Fibroblast of skin of left biceps (primary cell): ENCODE measurements around the gene DHRSX.
"Not testable (repeated sequence)": the region's sequence is repeated elsewhere in the genome, so short reads cannot be mapped to it uniquely, and the experiment has no call there.

Source experiments
- DNase-seq, 2 experiments: peaks; one replicate each; pipeline ENCODE4 v3.0.0-alpha.2; 2013; ENCODE audit warnings: low read depth in 2 of 2

DHRSX gene

DNA sequence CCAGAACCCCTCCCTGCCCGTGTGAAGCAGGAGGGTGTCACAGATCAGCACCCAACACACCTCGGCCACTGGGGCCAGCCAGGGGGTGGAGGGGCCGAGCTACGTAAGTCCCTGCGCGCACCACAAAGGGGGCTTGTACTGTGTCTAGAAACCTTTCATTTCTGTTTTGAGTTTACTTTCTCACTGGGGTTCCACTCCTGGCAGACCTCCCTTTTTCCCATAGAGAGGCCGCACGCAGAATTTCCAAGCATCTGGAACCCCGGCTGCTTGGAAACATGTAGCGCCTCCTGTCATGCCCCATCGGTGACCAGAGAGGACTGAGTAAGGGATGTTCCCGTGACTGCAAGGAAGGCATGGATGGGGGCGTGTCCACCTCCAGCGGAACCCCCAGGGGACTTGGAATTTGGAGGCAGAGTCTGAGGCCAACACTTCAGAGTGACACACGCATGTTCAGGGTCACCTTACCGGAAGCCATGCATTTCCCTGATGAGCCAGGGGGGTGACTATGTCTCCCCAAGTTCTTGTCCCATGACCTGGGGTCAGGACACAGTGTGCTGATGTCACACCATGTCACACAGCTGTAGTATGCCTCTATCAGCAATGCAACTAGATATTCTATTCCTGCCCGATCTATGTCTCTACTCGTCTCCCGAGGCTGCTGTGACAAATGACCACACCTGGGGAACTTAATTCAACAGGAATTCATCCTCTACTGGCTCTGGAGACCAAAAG, 105.3 kb downstream of the DHRSX start:
- DNase-seq, result no peak

DNA sequence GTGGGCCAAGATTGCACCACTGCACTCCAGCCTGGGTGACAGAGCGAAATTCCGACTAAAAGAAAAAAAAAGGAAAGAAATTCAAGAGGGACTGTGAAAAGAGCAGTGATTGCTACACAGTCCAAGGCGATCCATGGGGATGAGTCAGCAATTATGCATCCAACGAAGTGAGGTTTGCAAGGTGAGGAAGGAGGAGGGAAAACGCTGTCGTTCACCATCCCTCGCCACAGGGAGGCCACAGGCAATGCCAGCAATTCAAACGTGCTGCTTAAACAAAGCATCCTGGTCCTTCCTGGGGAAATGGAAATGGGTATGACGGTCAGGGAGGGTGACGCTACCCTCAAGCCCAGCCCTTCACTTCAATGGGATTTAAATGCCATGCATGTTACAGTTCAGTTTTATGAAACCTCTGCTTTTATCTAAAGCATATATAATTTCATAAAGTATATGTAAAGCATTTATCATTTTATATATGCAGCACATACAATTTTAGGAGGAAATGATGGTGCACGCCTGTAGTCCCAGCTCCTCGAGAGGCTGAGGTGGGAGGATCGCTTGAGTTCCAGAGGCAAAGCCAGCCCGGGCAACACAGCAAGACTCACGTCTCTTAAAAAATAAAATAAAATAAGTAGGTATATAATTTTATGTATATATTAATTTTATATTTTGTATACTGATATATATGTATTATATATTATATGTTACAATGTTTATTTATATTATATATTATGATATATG, 108.7 kb downstream of the DHRSX start:
- DNase-seq, result peak; percentile 64 to 66

DNA sequence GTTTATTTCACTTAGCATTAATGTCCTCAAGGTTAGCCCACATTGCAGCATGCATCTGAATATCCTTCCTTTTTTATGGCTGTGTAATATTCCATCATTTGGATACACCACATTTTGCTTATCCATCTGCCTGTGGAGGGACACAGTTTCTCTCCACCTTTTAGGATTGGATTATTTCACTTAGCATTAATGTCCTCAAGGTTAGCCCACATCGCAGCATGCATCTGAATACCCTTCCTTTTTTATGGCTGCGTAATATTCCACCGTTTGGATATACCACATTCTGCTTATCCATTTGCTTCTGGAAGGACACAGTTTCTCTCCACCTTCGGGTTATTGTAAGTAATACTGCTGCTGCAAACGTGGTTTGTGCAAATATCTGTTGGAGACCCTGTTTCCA, 110.0 kb downstream of the DHRSX start:
- no peak for DNase-seq

- DNase-seq, result not testable (repeated sequence)
Measured at GRCh38 chrX:2389731-2390130, 111.0 kb downstream of the DHRSX start.

DNA sequence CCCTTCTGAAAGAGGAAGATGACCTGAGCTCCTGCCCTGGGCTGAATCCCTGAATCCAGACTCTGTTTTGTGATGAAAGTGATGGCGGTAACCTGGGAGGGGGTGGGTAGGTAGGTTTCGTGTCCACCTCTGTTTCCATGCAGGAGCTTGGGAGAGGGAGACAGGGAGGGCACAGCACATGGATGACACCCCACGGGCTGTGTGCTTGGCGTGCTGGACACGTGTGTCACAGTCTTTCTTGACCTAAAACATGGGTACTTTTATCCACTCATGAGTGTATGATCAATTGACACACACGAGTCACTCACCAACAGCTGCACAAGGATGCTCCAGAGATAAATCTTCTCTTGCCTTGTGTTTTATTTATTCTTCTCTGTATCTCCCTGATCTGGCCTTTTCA, 111.5 kb downstream of the DHRSX start:
- DNase-seq, result no peak

GRCh38 chrX:2388669-2389068, 112.1 kb downstream of the DHRSX start:
- no peak for DNase-seq

DNA sequence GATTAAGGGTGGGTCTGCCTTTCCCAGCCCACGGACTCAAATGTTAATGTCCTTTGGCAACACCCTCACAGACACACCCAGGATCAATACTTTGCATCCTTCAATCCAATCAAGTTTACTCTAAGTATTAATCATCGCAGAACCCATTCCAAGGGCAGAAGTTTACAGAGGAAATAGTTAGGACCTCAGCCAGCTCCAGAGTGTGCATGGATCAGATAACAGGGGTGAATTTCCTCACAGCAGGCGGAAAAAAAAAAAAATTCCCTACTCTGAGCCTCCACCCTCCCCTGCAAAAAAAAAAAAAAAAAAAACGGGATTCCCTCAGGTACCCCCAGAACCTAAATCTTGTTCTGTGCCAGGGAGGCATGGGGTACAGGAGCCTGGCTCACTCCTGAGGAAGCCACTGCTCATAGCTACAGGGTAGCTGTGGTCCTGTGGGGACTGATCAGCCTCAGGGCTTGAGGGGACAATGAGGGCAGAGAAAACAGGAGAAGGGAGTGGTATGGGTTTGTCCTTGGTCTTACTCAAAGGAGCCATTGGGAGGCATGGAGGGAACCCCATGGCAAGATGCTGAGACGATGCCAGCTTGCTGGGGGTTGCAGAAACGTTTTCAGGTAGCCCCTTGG, 113.0 kb downstream of the DHRSX start:
- DNase-seq, result no peak

DNA sequence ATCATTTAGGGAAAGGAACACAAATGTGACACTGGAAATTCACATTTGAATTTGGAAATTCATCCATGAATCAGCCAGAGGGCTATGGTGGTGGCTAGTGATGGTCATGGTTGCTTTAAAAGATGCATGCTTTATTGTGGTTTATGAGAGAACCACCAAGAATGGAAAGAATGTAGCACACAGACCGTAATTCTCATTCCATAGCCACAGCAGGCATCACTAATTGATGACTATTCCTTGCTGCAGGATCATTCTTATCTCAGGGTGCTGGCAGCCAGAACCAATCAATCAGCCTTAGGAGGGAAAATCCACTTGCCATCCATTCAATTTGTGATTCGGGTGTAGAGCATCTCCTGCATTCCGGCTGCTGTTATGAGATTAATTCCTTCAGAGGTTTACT, 115.6 kb downstream of the DHRSX start:
- DNase-seq, result peak; percentile 49 to 61

DNA sequence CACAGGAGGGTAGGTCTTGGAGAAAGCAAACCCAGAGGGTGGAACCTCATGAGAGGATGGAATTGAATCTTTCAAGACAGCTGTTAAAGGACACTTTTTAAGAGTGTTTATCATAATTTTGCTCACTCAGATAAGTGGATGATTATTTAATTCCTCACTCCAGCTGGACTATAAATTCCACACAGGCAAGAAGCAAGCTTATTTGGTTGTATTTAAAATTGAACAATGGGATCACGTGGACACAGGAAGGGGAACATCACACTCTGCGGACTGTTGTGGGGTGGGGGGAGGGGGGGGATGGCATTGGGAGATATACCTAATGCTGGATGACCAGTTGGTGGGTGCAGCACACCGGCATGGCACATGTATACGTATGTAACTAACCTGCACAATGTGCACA, 116.3 kb downstream of the DHRSX start:
- DNase-seq, result no peak

DNA sequence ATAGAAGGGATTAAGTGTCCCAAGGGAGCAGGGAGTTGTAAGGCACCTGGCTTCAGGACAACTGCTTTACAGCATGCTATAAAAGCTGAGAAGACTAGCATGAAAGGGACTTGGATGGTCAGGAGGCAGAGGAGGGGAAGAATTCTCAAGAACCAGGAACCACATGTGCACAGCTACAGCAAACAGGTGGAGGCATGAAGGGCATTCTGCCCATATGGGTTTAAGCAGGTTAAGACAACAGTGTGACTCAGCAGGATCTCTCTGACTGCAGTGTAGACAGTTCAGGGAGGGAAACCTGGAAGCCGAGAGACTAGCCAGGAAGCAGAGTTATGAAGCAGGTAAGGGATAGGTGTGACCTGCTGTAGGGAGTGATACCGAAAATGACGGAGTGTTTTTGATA, 117.0 kb downstream of the DHRSX start:
- no peak for DNase-seq

- DNase-seq, result no peak
Measured at GRCh38 chrX:2383144-2383543, 117.6 kb downstream of the DHRSX start.

DNA sequence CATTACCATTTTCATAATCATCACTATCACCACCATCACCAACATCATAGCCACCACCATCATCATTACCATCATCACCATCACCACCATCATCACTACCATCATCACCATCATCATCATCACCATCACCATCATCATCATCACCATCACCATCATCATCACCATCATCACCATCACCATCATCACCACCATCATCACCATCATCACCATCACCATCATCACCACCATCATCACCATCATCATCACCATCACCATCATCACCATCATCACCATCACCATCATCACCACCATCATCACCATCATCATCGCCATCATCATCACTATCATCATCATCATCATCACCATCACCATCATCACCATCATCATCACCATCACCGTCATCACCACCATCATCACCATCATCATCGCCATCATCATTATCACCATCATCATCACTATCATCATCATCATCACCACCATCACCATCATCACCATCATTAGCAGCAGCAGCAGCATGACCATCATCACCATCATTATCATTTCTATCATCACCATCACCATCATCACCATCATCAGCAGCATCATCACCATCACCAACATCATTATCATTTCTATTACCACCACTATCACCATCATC, 118.2 kb downstream of the DHRSX start:
- DNase-seq, result not testable (repeated sequence)

GRCh38 chrX:2376166-2376565, 124.6 kb downstream of the DHRSX start:
- no peak for DNase-seq

GRCh38 chrX:2374086-2374485, 126.7 kb downstream of the DHRSX start:
- peak; percentile 60 to 61 for DNase-seq

- DNase-seq, result no peak
Measured at GRCh38 chrX:2373615-2374014, 127.2 kb downstream of the DHRSX start.

DNA sequence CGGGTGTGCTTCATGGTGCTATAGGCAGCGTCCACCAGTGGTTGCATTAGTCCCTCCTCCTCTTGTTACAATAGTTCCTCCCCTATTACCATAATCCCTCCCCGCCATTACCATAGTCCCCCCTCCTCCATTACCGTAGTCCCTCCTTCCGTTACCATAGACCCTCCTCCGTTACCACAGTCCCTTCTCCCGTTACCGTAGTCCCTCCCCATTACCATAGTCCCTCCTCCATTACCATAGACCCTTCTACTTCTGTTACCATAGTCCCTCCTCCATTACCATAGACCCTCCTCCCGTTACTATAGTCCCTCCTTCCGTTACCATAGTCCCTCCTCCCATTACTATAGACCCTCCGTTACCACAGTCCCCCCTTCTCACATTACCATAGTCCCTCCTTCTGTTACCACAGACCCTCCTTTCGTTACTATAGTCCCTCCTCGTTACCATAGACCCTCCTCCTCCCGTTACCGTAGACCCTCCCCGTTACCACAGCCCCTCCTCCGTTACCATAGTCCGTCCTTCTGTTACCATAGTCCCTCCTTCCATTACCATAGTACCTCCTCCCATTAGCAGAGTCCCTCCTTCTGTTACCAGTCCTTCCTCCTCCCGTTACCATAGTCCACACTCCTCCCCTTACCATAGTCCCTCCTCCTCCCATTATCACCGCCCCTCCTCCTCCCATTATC, 129.6 kb downstream of the DHRSX start:
- no peak for DNase-seq

DNA sequence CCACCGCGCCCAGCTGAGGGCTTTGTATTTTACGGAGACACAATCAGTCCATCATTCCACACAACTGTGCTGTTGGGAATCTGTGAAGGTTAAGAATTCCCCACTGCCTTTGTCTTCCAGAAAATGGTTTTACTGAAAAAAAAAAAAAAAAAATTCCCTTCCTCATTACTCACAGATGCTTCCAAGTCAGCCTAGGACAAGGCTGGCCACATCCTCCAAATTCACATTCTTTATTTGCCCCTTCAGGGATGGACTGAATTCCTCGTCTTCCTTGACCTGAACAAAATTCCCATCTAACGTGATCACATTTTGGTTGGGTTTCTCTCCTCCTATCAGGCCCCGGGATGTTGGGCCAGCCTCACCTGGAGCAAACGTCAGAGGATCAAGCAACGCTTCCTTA, 130.3 kb downstream of the DHRSX start:
- peak; percentile 62 to 68 for DNase-seq

DNA sequence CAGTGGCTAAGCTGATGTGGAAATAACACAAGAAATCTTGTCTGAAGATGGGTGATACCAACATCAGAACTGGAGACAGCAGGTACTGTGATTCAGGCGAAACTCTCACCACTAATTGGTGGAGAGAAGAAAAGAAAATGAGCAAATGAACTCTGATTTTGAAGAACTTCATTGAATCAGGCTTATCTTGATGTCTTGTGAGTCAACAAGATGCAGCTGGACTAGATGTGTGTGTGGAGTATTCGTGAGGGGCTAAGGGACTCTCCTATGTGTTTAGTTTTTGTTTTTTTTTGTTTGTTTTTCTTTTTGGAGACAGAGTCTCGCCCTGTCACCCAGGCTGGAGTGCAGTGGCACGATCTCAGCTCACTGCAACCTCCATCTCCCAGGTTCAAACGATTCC, 131.6 kb downstream of the DHRSX start:
- DNase-seq, result no peak

GRCh38 chrX:2360731-2361130, 140.0 kb downstream of the DHRSX start:
- DNase-seq, result no peak

DNA sequence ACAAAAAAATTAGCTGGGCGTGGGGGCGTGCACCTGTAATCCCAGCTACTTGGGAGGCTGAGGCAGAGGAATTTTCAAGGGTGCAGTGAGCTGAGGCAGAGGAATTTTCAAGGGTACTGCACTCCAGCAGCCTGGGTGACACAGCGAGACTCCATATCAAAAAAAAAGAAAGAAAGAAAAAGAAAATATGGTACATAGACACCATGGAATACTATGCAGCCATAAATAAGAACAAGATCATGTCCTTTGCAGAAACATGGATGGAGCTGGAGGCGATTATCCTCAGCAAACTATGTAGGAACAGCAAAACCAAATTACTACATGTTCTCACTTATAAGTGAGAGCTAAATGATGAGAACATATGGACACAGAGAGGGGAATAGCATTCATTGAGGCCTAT, 141.3 kb downstream of the DHRSX start:
- not testable (repeated sequence) for DNase-seq

GRCh38 chrX:2351999-2352995, 148.5 kb downstream of the DHRSX start:
- peak; percentile 89 to 91 for DNase-seq
